T-helper 2 cell (primary cell): Measurements from ENCODE around the gene NCKIPSD.

Source experiments
- DNase-seq, 5 experiments: peaks; one replicate each; pipeline versions ENCODE4 v3.0.0 to v3.0.0-alpha.2; 2012 to 2022

The NCKIPSD gene

DNA sequence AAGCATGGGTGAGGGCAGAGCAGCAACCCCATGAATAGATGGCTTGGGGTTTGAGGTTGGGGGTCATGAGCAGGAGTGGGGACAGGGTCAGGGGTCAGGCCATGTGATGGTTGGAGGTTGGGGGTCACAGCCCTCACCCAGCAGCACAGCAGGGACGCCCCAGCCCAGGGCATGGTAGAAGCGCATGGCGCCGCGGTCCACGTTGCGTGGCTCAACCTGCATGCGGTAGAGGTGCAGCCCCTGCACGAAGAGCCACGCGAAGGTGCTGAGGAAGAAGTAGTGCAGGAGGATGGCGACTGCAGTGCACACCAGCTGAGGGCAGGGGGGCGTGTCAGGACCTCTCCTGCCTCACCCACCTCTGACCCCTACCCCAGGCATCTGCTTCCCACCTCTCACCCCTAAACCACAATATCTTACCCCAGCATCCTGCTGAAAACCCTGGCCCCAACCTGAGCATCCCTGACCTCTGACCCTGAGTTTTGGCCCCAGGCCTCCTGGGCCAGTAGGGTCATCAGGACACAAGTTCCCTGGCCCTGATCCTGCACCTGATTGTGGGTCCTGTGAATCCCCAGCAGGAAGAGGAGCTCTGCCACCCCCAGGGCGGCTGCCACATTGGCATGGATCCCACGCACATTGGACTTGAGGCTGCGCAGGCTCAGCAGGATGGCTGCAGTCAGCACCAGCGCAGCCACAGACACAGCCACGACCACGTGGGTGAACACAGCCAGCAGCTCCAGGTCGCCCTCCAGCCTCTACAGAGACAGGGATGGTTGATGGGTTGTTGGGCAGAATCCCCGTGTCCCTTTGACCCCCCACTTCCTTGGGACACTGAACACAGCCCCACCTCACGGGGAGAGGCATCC, 40.6 kb downstream of the NCKIPSD start:
- no peak for DNase-seq

DNA sequence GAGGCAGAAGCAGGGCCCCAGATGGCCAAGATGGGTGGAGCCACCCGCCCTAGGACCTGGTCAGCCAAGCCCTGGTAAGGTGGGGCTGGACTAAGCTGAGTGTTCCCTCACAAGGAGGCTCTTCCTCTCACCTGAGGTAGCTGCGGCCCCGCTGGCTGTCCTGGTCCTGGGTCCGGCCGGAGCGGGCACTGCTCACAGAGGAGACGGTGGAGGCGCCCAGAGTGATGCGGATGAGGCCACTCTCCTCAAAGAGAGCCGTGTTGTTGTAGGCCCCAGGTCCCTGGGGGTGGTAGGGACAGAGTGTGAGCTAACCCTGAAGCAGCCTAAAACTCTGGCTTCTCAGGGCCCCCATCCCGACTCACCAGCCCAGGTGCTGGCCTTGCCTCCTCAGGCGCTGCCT, 43.1 kb downstream of the NCKIPSD start:
- DNase-seq, result no peak

DNA sequence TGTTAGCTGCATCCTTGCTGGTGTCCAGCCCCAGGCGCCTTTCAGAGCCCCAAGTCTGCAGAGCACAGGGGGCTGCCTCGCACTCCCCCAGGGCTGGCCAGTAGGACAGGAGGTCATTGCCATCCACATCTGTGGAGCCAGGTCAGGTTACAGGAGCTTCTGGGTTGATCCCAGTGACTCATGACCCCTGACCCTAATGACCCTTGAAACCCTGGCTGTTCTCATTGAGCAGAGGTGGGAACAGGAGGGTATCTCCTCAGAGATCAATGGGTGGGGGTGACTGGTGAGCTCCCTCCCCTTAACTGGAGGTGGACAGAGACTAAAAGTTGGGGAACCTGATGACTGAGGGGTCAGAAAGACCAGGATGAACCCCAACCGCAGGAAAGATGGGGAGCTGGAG, 44.3 kb downstream of the NCKIPSD start:
- DNase-seq, result no peak

DNA sequence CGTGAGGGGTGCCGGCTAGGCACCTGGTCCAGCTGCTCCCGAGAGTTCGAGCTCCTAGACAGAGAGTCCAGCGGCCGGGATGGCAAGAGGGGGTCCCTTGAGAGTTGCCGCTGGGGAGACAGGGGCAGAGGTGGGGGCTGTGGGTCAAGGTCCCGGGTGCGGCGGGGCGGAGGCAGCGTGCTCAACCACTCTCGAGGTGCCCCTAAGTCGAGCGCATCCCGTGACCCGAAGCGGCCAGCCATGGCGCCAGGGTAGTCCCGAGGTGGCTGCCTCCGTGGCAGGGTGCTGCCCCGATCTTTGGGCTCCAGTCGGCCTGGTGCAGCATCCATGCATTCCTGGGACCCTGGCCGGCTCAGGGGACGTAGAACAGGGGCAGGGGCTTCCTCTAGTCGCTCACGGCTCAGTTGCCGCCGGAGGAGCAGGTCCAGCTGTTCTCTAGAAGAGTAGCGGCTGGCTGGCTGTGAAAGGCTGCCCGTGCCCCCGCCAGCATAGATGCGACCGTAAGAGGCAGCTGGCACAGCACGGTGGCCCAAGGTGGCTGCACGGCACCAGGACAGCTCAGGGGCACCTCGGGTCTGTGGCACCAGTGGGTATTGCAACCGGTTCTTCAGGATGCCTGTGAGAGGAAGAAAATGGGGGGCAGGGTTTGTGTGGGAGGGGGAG, 45.6 kb downstream of the NCKIPSD start:
- DNase-seq, result no peak

DNA sequence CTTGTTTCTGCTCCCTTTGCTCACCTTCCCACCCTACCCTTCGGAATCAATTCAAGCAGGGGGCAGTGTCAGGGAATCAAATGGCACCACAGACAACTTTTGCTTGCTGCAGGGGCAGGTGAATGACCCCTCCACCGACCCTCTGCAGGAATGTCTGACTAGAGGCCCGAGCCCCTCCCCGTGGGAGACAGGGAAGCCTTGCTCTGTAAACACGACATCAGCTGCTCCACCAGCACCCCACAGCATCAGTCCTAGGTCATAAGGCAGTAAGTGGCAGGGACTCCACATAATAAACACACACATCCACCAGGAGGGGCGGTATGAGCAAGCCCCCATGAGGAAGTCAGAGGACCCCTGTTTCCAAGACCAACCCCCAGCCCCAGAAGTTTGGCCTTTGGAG, 48.4 kb downstream of the NCKIPSD start:
- DNase-seq, result no peak

DNA sequence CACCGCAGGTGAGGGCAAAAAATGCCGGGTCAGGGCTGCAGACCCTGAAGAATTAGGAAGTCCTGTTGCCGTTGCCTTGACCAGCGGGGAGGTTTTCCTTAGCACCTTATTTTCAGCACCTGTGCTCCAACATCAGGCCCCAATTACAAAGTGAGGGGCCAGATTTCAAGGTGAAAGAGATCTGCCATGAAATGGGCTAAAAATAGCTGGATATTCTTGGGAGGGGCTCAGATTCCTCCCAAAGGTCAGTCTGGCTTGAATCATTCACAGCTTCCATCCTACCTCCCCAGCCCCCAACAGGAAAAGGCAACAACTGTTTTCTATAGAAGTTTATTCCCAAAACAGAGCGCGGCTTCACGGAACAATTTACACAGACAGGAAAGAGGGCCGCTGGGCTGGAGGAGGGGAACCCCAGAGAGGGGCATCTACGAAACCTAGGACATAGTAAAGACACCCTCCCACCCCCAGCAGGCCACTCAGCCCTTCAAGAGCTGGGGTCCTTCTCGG, 49.5 kb downstream of the NCKIPSD start:
- no peak for DNase-seq

DNA sequence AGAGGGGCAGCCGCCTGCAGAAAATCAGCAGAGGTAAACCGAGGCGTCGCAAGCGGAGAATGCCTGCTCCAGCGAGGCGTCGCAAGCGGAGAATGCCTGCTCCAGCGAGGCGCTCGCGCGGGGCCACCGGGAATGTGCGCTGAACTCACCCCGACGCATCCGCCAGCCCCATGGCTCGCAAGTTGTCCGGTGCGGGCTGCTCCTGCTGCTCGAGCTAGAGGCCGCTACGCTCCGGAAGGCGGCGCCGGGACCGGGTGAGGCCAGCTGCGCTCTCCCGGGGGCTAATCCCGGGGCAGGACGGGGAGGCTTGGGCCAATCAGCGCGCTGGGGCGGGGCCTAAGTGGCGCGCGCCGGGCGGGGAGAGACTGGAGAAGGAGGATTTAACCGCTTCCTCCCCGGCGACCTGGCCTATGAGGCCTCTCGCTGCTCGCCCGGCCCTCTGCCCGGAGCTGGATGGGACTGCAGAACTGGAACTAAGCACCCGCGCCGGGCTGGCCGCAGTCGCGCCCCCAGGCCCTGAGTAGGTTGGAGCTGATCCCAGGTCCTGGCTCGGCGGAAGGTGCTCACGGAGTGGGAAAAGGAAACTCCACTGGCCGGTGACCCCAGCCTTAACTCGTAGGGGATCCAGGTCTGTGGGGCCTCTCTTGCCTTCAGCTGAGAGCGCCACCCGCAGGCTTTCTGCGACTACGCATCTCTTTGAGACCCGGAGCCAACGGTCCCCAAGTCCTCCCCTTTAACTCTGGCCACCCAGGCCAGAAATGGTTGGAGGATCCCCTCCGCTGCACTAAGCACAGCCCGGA, 50.3 kb downstream of the NCKIPSD start, which contains the start of gene SLC26A6:
Gene SLC26A6, minus strand, starts transcription at position 240 of the 800 bp plus-strand sequence. Its CDS starts 68 bp downstream, at position 172.
- DNase-seq, result peak; percentile 87 to 96 (median 91)

DNA sequence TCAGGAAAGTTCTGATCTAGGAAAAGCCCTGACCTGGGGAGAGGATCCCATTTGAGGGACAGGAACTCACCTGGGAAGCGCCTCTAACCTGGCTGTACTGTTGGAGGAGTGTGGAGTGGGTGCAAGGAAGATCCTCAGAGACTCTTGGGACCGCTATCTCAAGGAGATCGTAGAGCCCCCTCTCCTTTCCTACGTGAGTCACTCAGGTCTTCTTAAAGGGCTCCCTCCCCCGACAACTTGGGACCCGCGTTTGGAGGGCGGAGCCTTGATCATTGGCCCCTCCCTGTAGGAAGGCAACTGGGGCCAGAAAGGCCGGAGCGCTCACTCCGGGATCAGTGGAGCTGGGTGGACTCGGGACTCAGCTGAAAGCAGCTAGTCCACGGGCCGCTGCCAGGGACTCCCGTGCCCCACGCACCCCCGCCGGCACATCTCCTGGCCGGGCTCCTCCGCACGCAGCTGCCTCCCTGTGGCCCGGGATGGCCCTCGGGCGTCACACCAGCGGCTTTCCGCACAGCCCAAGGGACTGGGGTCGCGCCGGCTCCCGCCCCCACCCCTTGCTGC, 51.0 kb downstream of the NCKIPSD start:
- peak in 3 of 5 experiments; percentile 24 to 58 (median 26) for DNase-seq

DNA sequence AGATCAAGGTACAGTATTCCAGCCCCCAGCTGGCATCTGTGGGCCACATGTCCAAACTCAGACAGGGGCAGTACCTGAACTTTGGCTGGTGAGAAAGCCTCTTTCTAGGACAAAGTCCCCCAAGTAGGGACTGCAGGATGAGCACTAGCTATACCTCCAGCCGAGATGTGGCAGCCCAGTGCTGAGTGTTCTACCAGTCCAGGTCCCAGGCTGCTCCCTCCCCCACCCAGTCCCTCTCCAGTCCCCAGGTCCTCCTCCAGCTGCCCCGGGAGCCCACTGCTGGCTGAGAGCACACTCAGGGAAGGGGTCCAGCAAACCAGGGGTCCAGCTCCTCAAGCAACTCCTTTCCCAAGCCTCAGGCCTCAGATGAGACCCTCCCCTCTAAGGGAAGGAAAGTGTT, 52.0 kb downstream of the NCKIPSD start:
- no peak for DNase-seq

DNA sequence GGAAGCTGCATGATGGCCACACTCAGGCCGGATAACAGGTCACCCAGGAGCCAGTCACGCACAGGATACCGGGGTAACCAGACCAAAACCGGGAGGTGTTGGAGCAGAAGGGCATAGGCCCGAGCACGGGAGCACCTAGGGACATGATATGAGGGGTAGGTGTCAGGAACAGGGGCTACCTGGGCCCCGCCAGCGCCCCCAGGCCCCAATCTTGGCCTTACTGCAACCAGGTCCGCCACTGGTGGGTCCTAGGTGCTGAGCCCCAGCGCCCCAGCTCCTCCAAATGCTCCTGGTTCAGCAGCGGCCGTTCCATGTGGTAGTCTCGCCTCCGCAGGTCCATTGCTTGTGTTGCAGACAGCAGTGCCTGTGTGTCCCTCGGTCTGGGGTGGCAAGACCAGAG, 52.5 kb downstream of the NCKIPSD start:
- DNase-seq, result no peak

DNA sequence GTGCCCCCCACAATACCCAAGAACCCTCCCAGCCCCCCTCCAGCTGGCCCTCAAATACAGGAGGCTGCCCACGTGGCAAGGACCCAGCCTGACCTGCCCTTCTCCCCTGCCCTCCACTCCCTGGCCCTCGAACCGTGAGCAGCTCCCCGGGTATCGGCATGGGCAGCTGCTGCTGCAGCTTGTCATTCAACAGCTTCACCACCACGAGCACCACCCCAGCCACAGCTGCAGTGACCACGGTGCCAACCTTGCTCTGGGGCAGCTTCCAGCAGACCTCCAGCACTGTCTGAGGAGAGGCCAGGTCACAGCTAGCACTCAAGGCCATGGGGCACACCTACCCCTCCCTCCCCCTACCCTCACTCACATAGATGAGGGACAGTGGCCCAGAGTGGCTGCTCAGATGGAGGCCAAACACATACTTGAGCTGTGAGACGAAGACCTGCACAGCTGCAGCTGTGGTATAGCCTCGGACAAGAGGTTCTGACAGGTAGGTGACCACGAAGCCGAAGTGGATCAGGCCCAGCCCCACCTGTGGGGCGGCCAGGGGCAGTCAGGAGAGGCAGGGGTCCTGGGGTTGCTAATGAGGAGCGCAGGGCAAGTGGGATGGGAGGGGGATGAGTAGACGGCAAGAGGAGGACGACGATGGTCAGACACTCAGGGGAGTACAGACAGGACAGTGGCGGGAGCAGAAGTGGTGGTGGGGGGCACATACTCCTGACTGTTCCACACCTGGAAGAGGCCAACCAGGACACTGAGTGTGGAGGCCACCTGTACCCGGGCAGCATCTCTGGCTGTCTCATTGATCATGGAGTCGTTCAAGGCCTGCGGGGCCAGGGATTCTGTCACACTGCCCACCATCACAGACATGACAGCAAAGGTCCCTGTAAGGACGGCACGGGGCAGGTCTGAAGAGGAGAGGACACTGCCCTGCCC, 53.9 kb downstream of the NCKIPSD start:
- no peak for DNase-seq

DNA sequence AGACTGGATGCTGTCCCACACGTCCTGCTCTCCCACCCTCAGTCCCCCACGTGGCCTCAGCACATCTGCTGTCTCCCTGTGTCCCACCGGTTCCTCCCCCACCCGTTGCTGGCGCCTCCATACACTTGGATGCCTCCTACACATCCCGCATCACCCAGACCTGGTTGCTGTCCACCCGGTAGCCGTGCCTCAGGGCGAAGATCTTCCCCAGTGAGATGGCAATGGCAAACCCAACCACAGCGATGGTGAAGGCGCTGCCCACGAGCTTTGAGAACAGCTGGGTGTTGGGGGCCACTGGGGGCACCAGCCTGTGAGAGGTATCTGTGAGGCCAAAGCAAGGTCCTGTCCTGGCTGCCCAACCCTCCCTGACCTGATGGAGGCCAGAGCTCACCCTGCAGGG, 54.9 kb downstream of the NCKIPSD start:
- DNase-seq, result no peak

DNA sequence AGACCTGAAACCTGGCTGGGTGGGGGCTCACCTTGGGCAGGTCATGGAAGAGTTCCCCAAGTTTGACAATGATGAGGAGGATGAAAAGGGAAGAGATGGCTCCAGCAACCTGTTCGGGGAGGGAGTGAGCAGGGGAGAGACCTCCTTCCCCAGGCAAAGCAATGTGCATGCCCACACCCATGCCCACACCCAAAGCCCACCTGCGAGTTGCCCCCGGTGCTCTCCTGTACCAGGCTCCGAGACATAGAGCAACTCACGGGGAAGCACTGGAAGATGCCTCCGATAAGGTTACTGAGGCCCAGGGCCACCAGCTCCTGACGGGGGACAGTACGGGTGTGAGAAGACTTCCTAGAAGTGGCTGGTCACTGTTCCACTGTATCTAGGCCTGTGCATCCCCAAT, 55.3 kb downstream of the NCKIPSD start:
- no peak for DNase-seq

DNA sequence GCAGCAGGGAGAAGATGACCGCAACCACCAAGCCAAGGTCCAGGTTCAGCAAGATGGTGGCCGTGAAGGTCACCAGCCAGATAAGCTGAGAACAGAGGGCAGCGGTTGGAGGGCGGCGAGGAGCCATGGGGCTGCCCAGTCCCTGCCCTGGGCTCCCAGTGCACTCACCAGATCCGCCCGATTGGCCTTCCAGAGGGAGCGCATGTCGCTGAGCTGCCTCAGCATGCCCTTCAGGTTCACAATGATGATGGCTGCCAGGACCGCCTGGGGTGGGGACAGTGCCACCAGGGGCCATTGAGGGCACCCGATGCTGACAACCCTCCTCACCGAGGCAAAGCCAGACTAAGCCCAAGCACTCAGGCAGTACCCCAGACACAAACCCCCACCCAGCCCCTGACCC, 55.8 kb downstream of the NCKIPSD start:
- no peak for DNase-seq

DNA sequence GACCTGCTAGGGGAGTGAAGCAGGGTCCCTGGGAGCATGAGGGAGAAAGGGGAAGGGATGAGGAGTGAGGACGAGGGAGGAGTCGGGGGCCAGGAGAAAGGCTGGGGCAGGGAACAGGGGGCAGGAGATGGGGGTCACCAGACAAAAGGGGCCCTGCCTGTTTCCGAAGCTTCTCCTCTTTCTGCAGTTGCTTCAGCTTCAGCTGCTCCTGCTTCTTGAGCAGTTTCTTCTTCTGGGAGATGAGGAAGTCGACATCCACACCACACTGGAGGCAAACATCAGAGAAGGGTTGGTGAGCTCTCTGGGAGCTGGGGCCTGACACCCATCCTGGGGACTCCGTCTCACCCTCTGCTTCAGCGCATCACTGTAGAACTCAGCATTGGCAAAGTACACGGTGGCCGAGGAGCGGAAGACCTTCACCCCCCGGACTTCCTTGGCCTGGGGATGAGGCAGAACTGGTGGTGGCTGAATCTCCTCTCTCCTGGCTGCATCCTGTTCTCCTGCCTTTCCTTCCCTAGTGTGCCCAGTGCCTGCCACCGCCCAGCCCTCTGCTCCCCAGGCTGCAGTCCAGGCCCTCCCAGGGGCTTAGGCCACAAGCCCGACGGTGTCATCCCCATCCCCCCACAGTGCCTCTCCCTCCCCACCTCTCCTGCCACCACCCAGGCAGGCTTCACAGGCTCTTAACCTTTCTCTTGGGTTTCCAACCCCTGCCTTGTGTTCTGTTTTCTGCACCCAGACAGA, 57.3 kb downstream of the NCKIPSD start:
- DNase-seq, result no peak

DNA sequence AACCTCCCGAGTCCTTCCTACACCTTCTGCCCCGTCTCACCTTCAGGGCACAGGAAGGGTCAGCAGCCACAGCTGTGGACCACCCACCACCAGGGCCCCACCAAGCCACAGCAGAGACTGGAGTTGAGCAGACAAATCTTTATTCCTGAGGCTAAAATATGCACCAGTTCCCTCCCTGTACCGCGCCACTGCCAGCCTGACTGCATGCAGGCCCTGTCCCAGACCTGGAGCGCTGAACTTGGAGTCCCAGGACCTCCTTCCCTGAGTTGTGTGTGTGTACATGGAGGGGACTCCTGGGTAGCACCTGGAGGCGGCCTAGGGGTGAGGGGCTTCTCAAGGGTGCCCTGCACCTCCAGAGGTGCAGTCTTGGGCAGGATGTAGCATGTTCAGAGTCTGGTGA, 60.1 kb downstream of the NCKIPSD start:
- DNase-seq, result no peak

DNA sequence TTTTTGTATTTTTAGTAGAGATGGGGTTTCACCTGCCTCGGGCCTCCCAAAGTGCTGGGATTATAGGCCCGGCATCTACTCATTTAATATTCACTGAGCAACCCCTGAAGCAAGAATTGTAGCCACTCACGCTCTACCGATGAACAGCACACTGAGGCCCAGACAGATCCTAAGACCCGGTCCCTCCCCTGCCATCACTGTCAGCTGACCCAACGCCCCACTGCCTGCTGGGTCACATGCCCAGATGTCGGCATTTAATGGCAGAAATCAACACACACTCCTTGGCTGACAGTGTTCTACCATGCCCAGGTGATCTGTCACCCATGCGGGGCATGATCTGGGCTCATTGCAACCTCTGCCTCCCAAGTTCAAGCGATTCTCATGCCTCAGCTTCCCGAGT, 60.9 kb downstream of the NCKIPSD start:
- no peak for DNase-seq

DNA sequence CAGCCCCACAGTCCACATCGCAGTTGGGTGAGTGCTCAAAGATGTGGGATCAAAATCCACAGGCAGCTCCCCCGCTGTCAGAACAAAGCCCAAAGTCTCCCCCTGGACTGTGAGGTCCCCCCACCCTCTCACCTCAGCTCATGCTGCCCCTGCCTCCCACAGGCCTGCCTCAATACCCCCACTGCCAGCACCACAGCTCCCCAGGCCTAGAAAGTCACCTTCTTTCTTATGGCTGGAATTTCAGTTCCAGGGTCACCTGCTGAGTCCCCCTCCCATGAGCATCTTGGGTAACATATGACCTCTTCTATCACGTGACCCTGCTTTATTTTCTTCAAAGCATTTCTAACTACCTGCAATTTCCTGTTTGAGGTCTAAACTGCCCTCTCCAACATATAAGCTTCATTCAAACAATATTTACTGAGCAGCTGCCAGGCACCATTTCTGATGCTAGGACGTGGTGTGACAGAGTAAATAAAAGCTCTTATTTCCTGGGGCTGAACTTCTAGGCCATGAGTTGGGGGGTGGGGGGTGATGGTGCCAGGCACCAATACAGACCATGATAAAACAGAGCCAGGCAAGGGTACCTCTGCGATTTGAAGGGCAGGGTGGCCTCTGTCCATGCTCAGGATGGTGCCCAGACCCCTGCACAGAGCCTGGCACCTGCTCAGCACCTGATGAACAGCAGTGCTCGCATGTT, 61.7 kb downstream of the NCKIPSD start:
- DNase-seq, result peak in 1 of 5 experiments; percentile 36
